Renal pelvis (tissue), 4 donors: ENCODE results near the gene MLF2. TPM values are rescaled to one million over a fixed set of nuclear protein-coding genes. Genes with fewer than 3 reads are reported as not detected.
A peak's percentile ranks its signal among the peaks of the same experiment; 100 is the strongest.

Experiments
- DNase-seq: peaks from one replicate; pipeline ENCODE4 v3.0.0-alpha.2; 2013
- polyA plus RNA-seq, 3 donors: library from polyadenylated mRNA; unstranded; fragments of 120-200 nt; gene quantifications; one replicate each; pipeline ENCODE4 v1.2.1, GENCODE V29; 2013; ENCODE audit not compliant: insufficient read length in 3 of 3

MLF2 gene
- polyA plus RNA-seq, 3 donors, result 213 to 247 (median 244) TPM

GRCh38 chr12:6699259-6699988 lies 53.5 kb downstream of the MLF2 start:
- DNase-seq, result peak; percentile 20

DNA sequence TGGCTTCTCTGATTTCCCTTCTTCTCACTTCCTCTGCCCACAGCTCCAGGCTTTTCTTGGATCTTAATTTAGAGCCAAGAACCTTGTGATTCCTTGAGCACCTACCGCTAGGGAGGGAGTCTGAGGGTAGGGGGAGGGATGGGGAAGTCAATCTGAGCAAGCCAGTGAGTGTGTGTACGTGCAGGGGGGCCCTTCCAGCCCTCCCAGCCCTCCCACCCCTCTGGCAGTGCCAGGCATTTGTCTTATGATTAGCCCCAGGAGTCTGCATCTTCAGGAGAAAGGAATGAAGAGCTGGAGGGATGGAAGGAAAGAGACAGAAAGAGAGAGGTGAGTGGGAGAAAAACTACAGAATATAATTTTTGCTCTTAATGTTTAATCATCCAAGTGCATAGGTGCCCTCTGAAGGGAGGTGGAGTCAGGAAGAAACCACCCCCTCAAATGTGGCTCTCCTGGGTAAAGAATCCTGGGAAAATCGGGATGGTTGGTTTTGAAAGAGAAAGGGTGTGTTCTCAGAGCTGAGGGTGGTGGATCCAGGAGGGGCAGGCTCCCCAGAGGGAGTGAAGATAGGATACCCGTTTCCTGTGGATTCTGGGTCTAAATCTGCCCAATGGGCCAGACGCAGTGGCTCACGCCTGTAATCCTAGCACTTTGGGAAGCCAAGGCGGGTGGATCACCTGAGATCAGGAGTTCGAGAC lies 54.4 kb downstream of the MLF2 start:
- no peak for DNase-seq

Other genes with a start within 250 kb of the MLF2 start
- gene GAPDH, start 218.6 kb downstream of the MLF2 start, polyA plus RNA-seq, result 1,000 to 10,000 TPM; 2,127 to 2,548 (median 2,322) TPM
- gene IFFO1, start 197.1 kb downstream of the MLF2 start, polyA plus RNA-seq, result 10 to 100 TPM; 17.1 to 19.6 (median 18.9) TPM
- gene NOP2, start 184.8 kb downstream of the MLF2 start, polyA plus RNA-seq, result 10 to 100 TPM; 24.3 to 39.7 (median 37.4) TPM
- gene CHD4, start 145.8 kb downstream of the MLF2 start, polyA plus RNA-seq, result 100 to 1,000 TPM; 307 to 315 (median 315) TPM
- gene LPAR5, start 117.2 kb downstream of the MLF2 start, polyA plus RNA-seq, result 1 to 10 TPM; 1.1 to 1.5 (median 1.4) TPM
- 1 to 10 TPM; 4.6 to 8.0 (median 7.7) TPM for gene ACRBP, start 105.7 kb downstream of the MLF2 start, polyA plus RNA-seq
- 100 to 1,000 TPM; 112 to 119 (median 119) TPM for gene ING4, start 90.0 kb downstream of the MLF2 start, polyA plus RNA-seq
- gene ZNF384, start 63.8 kb downstream of the MLF2 start, polyA plus RNA-seq, result 100 to 1,000 TPM in 2 of 3 donors, 10 to 100 TPM in 1; 82.7 to 105 (median 102) TPM
- 10 to 100 TPM; 12.8 to 15.3 (median 14.3) TPM for gene PIANP, start 52.3 kb downstream of the MLF2 start, polyA plus RNA-seq
- 10 to 100 TPM; 68.4 to 70.3 (median 69.4) TPM for gene COPS7A, start 29.1 kb downstream of the MLF2 start, polyA plus RNA-seq
- gene PTMS, start 13.2 kb upstream of the MLF2 start, polyA plus RNA-seq, result 100 to 1,000 TPM; 589 to 718 (median 618) TPM
- 1 to 10 TPM; 1.1 to 2.0 (median 1.4) TPM for gene LAG3, start 19.4 kb upstream of the MLF2 start, polyA plus RNA-seq
- gene CD4, start 36.4 kb upstream of the MLF2 start, polyA plus RNA-seq, result 10 to 100 TPM; 31.0 to 33.1 (median 32.1) TPM
- gene GPR162, start 68.7 kb upstream of the MLF2 start, polyA plus RNA-seq, result 10 to 100 TPM; 33.9 to 36.0 (median 35.9) TPM
- gene P3H3, start 75.3 kb upstream of the MLF2 start, polyA plus RNA-seq, result 10 to 100 TPM; 35.2 to 48.0 (median 38.3) TPM
- 10 to 100 TPM in 1 of 3 donors, 1 to 10 TPM in 2; 7.0 to 13.0 (median 9.9) TPM for gene GNB3, start 87.8 kb upstream of the MLF2 start, polyA plus RNA-seq
- gene CDCA3, start 98.1 kb upstream of the MLF2 start, polyA plus RNA-seq, result 10 to 100 TPM; 27.2 to 37.0 (median 29.7) TPM
- 10 to 100 TPM; 60.3 to 70.2 (median 69.8) TPM for gene USP5, start 99.0 kb upstream of the MLF2 start, polyA plus RNA-seq
- 100 to 1,000 TPM; 560 to 690 (median 592) TPM for gene TPI1, start 114.4 kb upstream of the MLF2 start, polyA plus RNA-seq
- gene SPSB2, start 120.2 kb upstream of the MLF2 start, polyA plus RNA-seq, result 10 to 100 TPM; 14.8 to 16.8 (median 16.8) TPM
- gene LRRC23, start 151.7 kb upstream of the MLF2 start, polyA plus RNA-seq, result 10 to 100 TPM; 20.5 to 21.0 (median 20.9) TPM
- 10 to 100 TPM; 12.6 to 17.2 (median 14.1) TPM for gene ENO2, start 161.4 kb upstream of the MLF2 start, polyA plus RNA-seq
- 100 to 1,000 TPM; 116 to 147 (median 131) TPM for gene ATN1, start 174.8 kb upstream of the MLF2 start, polyA plus RNA-seq
- gene RNU7-1, start 190.7 kb upstream of the MLF2 start, polyA plus RNA-seq, result 1 to 10 TPM in 1 of 3 donors, not detected in 2; 5.8 TPM
- 100 to 1,000 TPM; 135 to 204 (median 158) TPM for gene C12orf57, start 190.9 kb upstream of the MLF2 start, polyA plus RNA-seq
- gene PTPN6, start 198.2 kb upstream of the MLF2 start, polyA plus RNA-seq, result 10 to 100 TPM; 21.1 to 25.2 (median 25.1) TPM
- gene PHB2, start 217.5 kb upstream of the MLF2 start, polyA plus RNA-seq, result 100 to 1,000 TPM; 256 to 302 (median 298) TPM
- 10 to 100 TPM; 41.0 to 53.3 (median 50.5) TPM for gene EMG1, start 217.8 kb upstream of the MLF2 start, polyA plus RNA-seq